ENCODE measurements around the gene DYNC1I1.

- TF ChIP-seq CTCF (conservative IDR thresholded peaks at IDR 0.05) (no peak), ZFX (IDR thresholded peaks at IDR 0.05) (no peak)
Observed at GRCh38 chr7:95861041-95861440, 88.7 kb downstream of the DYNC1I1 start.
